ENCODE data around the gene NCOA5.

NCOA5 gene

DNA sequence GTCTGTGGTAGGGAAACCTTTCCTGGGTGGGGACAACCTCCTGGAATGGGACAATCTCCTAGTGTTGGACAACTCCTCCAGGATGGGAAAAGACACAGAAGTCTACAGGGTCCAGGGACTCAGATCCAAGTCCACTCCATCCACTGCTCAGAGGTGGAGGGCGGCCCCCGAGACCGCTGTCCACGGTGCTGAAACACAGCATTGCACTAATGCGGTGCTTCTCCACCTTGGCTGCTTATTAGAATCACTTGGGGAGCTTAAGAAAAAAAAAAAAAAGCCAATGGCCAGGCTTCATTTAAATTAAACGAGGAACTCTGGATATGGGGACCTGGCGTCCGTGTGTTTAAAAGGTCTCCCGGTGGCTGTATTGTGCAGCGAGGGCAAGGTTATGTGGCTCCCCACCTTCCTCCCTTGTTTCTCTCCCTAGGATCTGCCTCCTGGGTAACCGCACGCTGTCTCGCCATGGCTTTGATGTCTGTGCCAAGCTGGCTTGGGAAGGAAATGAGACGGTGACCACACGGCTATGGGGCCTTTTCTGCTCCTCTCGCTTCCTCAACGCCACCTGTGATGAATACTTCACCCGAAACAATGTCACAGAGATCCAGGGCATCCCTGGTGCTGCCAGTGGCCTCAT lies 48.7 kb downstream of the NCOA5 start:
- DNase-seq (ENCODE audit: low read depth in 2 of 2) = peak in 1 of 2 donors; percentile 39

DNA sequence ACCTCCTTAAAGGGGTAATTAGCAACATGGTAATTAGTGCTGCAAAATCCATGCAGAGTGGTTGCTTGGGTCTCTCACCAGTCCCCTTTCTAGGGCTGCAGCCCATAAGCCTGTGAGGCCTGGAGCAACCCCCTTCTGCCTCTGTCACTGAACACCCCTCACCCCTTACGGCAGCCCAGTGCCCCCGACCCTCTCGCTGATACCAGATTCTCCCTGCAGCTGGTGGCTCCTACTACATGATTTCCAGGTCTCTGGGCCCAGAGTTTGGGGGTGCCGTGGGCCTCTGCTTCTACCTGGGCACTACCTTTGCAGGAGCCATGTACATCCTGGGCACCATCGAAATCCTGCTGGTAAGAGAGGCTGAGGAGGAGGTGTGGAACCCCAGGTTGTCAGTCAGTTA lies 52.7 kb downstream of the NCOA5 start:
- no peak for DNase-seq (ENCODE audit: low read depth in 2 of 2)

GRCh38 chr20:46036370-46036769 lies 53.4 kb downstream of the NCOA5 start:
- DNase-seq (ENCODE audit: low read depth in 2 of 2) = no peak

- no peak for DNase-seq (ENCODE audit: low read depth in 2 of 2)
These were observed 54.0 kb downstream of the NCOA5 start for GRCh38 chr20:46035713-46036112.

DNA sequence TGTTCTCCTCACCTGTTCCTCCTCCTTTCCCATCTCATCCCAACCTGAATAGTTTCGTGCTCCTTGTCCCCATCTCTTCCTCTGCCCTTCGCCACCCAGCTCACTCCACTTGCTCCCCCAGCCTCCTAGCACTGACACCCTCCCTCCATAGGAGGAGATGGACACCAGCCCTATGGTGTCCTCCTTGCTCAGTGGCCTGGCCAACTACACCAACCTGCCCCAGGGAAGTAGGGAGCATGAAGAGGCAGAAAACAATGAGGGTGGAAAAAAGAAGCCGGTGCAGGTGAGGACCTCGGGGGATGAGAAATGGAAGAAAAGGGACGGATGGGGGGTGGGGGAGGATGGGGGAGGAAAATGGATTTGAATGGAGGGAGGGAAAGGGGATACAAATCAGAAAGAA lies 54.5 kb downstream of the NCOA5 start:
- DNase-seq (ENCODE audit: low read depth in 2 of 2) = no peak

DNA sequence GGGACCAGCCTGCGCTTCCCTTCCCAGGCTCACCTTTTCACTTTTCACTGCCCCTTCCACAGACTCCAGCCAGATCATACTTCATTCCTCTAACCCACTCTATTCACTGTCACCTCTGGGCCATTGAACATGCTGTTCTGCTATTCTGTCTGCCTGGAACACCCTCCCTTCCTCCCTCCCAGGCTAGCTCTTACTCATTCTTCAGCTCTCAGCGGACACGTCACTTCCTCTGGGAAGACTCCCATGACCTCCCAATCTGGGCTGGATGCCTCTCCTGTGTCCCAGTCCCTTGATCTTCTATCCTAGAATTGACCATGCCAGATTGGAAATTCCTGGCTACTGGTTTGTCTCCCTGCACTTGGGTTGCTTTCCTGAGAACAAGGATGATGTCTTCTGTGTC lies 55.7 kb downstream of the NCOA5 start:
- no peak for DNase-seq (ENCODE audit: low read depth in 2 of 2)

- no peak for DNase-seq (ENCODE audit: low read depth in 2 of 2)
These were observed 58.0 kb downstream of the NCOA5 start for GRCh38 chr20:46031701-46032254.

- DNase-seq (ENCODE audit: low read depth in 2 of 2) = no peak
These were observed 58.7 kb downstream of the NCOA5 start for GRCh38 chr20:46031014-46031569.

- no peak for DNase-seq (ENCODE audit: low read depth in 2 of 2)
These were observed 59.3 kb downstream of the NCOA5 start for GRCh38 chr20:46030284-46031013.

DNA sequence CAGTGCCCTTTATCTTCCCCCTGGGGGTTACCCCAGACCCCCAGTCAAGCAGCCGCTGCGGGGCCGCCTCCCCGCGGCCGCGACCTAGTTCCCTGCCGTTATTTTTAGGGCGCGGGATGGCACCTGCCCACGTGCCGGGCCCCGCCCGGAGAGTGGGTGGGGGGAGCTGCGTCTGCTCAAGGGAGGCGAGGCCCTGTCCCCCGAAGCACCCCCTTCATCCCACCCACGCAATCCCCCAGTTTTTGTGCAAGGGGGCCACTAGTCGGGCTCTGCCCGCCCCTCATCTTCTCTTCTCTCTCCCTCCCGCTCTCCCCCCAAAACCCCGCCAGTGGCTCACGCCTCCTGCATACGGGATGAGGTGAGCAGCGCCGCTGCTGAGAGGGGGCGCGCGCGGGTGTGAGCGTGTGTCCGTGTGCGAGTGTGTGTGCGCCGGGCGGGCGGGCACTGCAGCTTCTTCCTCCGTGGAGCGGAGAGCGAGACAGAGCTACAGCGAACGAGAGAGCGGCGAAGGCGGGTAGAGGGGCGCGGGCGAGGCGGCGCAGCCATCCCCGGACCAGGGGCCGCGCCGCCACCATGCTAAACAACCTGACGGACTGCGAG lies 60.9 kb downstream of the NCOA5 start, which contains the start of gene SLC12A5:
Gene SLC12A5 (plus strand): TSS at position 444 of the 600 bp plus-strand sequence. CDS start 130 bp downstream, at position 574.
- no peak for DNase-seq (ENCODE audit: low read depth in 2 of 2)

- DNase-seq (ENCODE audit: low read depth in 2 of 2) = no peak
These were observed 61.7 kb downstream of the NCOA5 start for GRCh38 chr20:46028110-46028509.

DNA sequence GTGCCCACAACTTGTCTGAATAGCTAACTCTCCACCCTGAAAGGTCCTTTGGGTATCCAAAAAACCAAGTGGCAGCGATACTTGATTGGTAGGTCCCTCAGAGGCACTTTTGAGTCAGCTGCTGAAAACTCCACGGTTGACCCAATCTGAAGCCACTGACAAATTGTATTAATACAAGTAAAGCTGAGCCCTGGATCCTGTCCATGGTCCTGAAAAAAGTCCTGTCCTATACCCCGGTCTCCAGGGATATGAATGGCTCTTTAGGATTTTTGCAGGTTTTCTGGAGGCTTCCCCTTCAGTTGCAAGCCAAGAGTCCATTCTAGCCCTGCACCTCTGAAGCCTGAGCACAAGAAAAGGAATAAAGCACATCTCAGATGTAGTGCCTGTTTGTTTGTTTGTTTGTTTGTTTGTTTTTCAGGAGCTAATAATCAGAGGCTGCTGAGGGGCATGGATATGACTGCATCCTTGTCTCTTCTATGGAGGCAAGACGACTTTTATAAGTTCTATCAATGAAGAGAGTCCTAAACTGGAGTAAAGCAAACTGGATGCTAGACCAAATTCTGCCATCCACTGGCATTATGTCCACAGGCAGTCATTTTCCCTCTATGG lies 62.4 kb downstream of the NCOA5 start:
- DNase-seq (ENCODE audit: low read depth in 2 of 2) = no peak

- DNase-seq (ENCODE audit: low read depth in 2 of 2) = no peak
These were observed 64.4 kb downstream of the NCOA5 start for GRCh38 chr20:46025376-46025783.

- no peak for DNase-seq (ENCODE audit: low read depth in 2 of 2)
These were observed 65.8 kb downstream of the NCOA5 start for GRCh38 chr20:46023999-46024398.

GRCh38 chr20:46023148-46023484 lies 66.6 kb downstream of the NCOA5 start:
- DNase-seq (ENCODE audit: low read depth in 2 of 2) = no peak

GRCh38 chr20:46022411-46023147 lies 67.2 kb downstream of the NCOA5 start:
- peak; percentile 67 to 73 for DNase-seq (ENCODE audit: low read depth in 2 of 2)

DNA sequence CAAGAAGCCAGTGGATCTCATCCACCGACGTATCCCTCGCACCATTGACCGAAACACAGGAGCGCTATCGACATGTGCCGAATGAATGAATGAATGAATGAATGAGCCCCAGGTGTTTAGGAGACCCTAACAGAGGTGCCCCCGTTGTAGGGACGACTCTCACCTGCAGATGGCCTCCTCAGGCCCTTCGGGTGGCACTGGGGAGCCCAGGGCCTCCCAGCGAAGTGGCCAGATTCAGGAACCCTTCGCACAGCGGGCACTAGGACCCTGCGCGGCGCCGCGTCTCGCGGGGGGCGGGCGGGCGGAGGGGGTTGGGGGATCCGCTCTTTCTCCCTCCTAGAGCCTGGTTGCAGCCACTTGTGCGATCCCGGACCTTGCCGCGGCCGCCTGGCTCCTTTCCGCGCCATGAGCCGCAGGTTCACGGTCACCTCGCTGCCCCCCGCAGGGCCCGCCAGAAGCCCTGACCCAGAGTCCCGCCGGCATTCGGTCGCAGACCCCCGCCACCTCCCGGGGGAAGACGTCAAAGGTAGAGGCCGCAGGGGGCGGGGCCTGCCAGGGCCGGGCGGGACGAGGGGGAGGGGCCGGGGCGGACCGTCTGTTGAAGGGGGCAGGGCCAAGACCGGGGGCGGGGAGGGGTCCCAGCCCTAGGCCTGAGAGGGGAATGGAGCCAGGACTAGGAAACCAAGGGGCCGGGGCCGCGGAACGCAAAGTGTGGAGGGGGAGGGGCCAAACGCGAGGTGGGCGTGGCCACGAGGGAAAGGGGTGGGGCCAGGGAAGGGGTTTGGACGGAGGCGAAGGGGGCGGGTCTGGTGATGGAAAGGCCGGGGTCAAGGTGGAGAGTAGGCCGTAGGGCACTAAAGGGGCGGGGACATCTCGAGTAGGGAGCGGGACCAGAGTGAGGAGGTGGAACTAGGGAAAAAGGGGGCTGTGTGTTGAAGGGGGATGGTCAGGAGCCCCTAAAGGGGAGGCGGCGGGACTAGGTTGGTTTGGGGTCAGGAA lies 68.1 kb downstream of the NCOA5 start:
- peak in 1 of 2 donors; percentile 66 for DNase-seq (ENCODE audit: low read depth in 2 of 2)

GRCh38 chr20:46020555-46020954 lies 69.2 kb downstream of the NCOA5 start:
- no peak for DNase-seq (ENCODE audit: low read depth in 2 of 2)

- DNase-seq (ENCODE audit: low read depth in 2 of 2) = no peak
These were observed 71.2 kb downstream of the NCOA5 start for GRCh38 chr20:46018611-46019010.

- no peak for DNase-seq (ENCODE audit: low read depth in 2 of 2)
These were observed 71.7 kb downstream of the NCOA5 start for GRCh38 chr20:46018112-46018511.
